ENCODE results near the gene AOAH. TPM values are rescaled to one million over a fixed set of nuclear protein-coding genes. Genes with fewer than 3 reads are reported as not detected.

Gene AOAH
- total and polyA plus RNA-seq, 5 donors: 1.1 to 6.0 (median 4.4) TPM

DNA sequence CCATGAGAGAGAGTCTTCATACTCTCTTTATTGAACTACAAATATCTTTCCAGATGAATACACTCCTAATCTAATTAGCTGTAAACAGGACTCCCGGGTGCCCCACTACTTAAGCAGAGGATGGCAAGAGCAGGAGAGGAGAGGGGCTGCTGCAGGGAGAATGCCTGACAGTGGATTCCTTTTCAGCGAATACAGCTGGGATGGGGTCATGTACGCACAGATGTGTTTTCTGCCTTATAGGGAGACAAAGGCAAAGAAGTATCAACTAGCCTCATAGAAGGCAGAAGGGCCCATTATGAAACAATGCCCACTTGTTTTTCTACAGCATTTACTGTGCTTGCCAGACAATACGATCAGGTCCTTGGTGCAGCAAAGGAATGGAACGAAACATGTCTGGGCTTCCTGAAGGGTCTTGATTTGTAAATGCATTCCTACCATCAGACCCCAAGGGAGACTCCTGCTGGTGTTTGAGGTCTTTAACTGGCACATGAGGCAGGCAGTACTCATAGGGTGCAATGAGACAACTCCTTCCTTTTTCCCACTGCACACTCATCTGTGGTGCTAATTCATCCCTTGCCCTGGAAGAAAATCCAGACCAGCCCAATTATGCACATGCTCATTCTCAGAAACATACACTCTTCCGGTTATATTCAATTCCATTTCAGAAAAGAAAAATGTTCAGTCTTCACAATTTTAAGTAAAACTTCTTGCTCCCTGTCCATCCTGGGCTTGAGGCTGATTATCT, 117.1 kb downstream of the AOAH start:
- DNase-seq (no peak), ATAC-seq (no peak)
- Histone ChIP-seq H3K27ac (ENCODE audit: low read length) (no peak overlapping the region), H3K4me1 (ENCODE audit: control insufficient read depth, insufficient read depth, low read length) (no peaks in the 10 kb centered on the region), H3K4me3 (ENCODE audit: low read length) (no peak overlapping the region), H3K9me3 (ENCODE audit: control insufficient read depth, low read length) (no peaks in the 10 kb centered on the region), H3K27me3 (ENCODE audit: control insufficient read depth, insufficient read depth) (no peaks in the 10 kb centered on the region)
- 78% methylated on average over 6 of the region's 6 CpGs for whole genome bisulfite sequencing
- intact Hi-C loops (cut with DNase I): no loop called here

- WGBS: 76% methylated on average over 12 of the region's 12 CpGs
- no peaks in the 10 kb centered on the region for H3K4me1 ChIP-seq (ENCODE audit: control insufficient read depth, insufficient read depth, low read length)
- intact Hi-C loops (cut with DNase I): no loop called here
Measured at GRCh38 chr7:36606153-36606975, 117.9 kb downstream of the AOAH start.

GRCh38 chr7:36605261-36606051, 118.8 kb downstream of the AOAH start:
- intact Hi-C loops (cut with DNase I): no loop called here
- Histone ChIP-seq H3K9me3 (ENCODE audit: control insufficient read depth, low read length) (no peaks in the 10 kb centered on the region), H3K4me1 (ENCODE audit: control insufficient read depth, insufficient read depth, low read length) (no peaks in the 10 kb centered on the region), H3K4me3 (ENCODE audit: low read length) (no peak overlapping the region), H3K27me3 (ENCODE audit: control insufficient read depth, insufficient read depth) (no peaks in the 10 kb centered on the region), H3K27ac (ENCODE audit: low read length) (no peak overlapping the region)
- 71% methylated on average over 7 of the region's 7 CpGs for WGBS
- ATAC-seq (no peak), DNase-seq (no peak)

More at GRCh38 chr7:36606153-36606975, 117.9 kb downstream of the AOAH start:
- Histone ChIP-seq H3K9me3 (ENCODE audit: control insufficient read depth, low read length) (no peaks in the 10 kb centered on the region), H3K27me3 (ENCODE audit: control insufficient read depth, insufficient read depth) (no peaks in the 10 kb centered on the region), H3K4me3 (ENCODE audit: low read length) (no peak overlapping the region), H3K27ac (ENCODE audit: low read length) (no peak overlapping the region)
- no peak for DNase-seq
- no peak for ATAC-seq

- Histone ChIP-seq H3K27me3 (ENCODE audit: control insufficient read depth, insufficient read depth) (no peaks in the 10 kb centered on the region), H3K4me3 (ENCODE audit: low read length) (no peak overlapping the region), H3K9me3 (ENCODE audit: control insufficient read depth, low read length) (no peaks in the 10 kb centered on the region), H3K4me1 (ENCODE audit: control insufficient read depth, insufficient read depth, low read length) (no peaks in the 10 kb centered on the region), H3K27ac (ENCODE audit: low read length) (no peak overlapping the region)
- DNase-seq: no peak
- 71% methylated on average over 3 of the region's 3 CpGs for WGBS
- intact Hi-C loops (cut with DNase I): no loop called here
- ATAC-seq: no peak
Measured at GRCh38 chr7:36604806-36605205, 119.5 kb downstream of the AOAH start.

- DNase-seq (no peak), ATAC-seq (no peak)
- intact Hi-C loops (cut with DNase I): no loop called here
- no peaks in the 10 kb centered on the region for H3K4me1 ChIP-seq (ENCODE audit: control insufficient read depth, insufficient read depth, low read length)
- no peak overlapping the region for H3K4me3 ChIP-seq (ENCODE audit: low read length)
- WGBS: 76% methylated on average over 7 of the region's 7 CpGs
- no peak overlapping the region for H3K27ac ChIP-seq (ENCODE audit: low read length)
- H3K27me3 ChIP-seq (ENCODE audit: control insufficient read depth, insufficient read depth): no peaks in the 10 kb centered on the region
- H3K9me3 ChIP-seq (ENCODE audit: control insufficient read depth, low read length): no peaks in the 10 kb centered on the region
Measured at GRCh38 chr7:36602934-36603887, 121.1 kb downstream of the AOAH start.

DNA sequence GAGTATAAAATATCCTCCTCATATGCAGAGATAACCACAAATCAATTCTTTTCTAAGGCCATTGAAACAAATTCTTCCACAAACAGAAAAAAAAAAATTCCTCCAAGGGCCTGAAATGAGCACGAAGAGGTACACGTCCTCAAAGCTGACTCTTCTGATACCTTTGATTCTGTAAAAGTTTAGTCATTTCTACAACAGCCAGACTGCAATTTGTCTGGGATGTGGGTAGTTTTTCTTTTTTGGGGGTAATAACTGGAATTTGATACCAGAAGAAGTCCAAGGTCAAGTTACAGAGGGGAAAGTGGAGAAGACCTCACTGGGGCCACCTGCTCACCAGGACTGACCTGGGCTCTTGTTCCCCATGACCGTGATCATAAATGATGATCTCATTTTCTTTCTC, 121.8 kb downstream of the AOAH start:
- DNase-seq: no peak
- intact Hi-C loops (cut with DNase I): no loop called here
- no peak for ATAC-seq
- H3K27ac ChIP-seq (ENCODE audit: low read length): no peak overlapping the region
- 59% methylated on average over 3 of the region's 3 CpGs for WGBS
- H3K9me3 ChIP-seq (ENCODE audit: control insufficient read depth, low read length): no peaks in the 10 kb centered on the region
- H3K27me3 ChIP-seq (ENCODE audit: control insufficient read depth, insufficient read depth): no peaks in the 10 kb centered on the region
- H3K4me1 ChIP-seq (ENCODE audit: control insufficient read depth, insufficient read depth, low read length): no peaks in the 10 kb centered on the region
- no peak overlapping the region for H3K4me3 ChIP-seq (ENCODE audit: low read length)

DNA sequence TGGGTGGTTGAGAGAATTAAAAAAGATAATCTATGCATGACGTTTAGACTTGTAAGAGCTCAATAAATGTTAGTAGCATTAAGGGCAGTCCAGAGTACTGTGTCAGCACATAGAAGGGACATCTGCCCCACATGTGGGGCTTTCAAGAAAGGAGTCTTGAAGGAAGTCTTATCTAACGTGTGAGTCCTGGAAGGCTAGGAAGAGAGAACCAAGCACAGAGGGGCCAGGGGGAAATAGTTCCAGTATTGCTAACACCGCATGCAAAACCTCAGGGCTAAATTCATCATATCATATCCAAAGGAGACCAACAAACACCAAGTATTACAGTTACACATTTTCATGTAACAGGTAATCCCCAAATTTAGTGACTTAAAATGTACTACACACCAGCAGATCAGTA, 122.7 kb downstream of the AOAH start:
- Histone ChIP-seq H3K9me3 (ENCODE audit: control insufficient read depth, low read length) (no peaks in the 10 kb centered on the region), H3K27me3 (ENCODE audit: control insufficient read depth, insufficient read depth) (no peaks in the 10 kb centered on the region), H3K4me1 (ENCODE audit: control insufficient read depth, insufficient read depth, low read length) (no peaks in the 10 kb centered on the region), H3K27ac (ENCODE audit: low read length) (no peak overlapping the region), H3K4me3 (ENCODE audit: low read length) (no peak overlapping the region)
- ATAC-seq (no peak), DNase-seq (no peak)
- WGBS: 39% methylated on average over 3 of the region's 3 CpGs
- intact Hi-C loops (cut with DNase I): no loop called here

- H3K27me3 ChIP-seq (ENCODE audit: control insufficient read depth, insufficient read depth): no peaks in the 10 kb centered on the region
- H3K4me1 ChIP-seq (ENCODE audit: control insufficient read depth, insufficient read depth, low read length): no peaks in the 10 kb centered on the region
- no peaks in the 10 kb centered on the region for H3K9me3 ChIP-seq (ENCODE audit: control insufficient read depth, low read length)
- no peak overlapping the region for H3K4me3 ChIP-seq (ENCODE audit: low read length)
- intact Hi-C loops (cut with DNase I): no loop called here
- ATAC-seq (no peak), DNase-seq (no peak)
- WGBS: 78% methylated on average over 5 of the region's 5 CpGs
- no peak overlapping the region for H3K27ac ChIP-seq (ENCODE audit: low read length)
Measured at GRCh38 chr7:36600869-36601530, 123.3 kb downstream of the AOAH start.

DNA sequence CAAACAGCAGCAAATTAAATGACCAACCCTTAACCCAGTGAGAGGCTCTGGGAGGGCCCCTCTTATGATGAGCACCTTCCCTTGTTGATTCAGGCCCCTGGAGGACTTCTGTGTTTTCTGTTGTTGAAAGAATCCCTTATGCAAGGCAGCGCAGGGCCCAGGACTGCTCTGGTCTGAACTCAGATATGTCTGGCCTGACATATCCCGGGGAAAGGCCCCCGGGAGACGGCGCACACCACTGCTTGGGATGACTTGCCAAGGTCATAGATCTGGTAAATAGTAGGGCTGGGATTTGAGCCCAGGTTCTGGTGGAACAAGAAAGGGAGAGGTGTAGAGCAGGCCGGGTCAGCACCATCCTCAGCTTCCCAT, 124.0 kb downstream of the AOAH start:
- no peak overlapping the region for H3K27ac ChIP-seq (ENCODE audit: low read length)
- ATAC-seq: no peak
- 87% methylated on average over 6 of the region's 6 CpGs for WGBS
- peak in 1 of 3 donors; percentile 49 for DNase-seq
- no peak overlapping the region for H3K4me3 ChIP-seq (ENCODE audit: low read length)
- no peaks in the 10 kb centered on the region for H3K27me3 ChIP-seq (ENCODE audit: control insufficient read depth, insufficient read depth)
- intact Hi-C loops (cut with DNase I): no loop called here
- H3K4me1 ChIP-seq (ENCODE audit: control insufficient read depth, insufficient read depth, low read length): no peaks in the 10 kb centered on the region
- no peaks in the 10 kb centered on the region for H3K9me3 ChIP-seq (ENCODE audit: control insufficient read depth, low read length)
